ENCODE measurements around the gene CFAP119.

DNA sequence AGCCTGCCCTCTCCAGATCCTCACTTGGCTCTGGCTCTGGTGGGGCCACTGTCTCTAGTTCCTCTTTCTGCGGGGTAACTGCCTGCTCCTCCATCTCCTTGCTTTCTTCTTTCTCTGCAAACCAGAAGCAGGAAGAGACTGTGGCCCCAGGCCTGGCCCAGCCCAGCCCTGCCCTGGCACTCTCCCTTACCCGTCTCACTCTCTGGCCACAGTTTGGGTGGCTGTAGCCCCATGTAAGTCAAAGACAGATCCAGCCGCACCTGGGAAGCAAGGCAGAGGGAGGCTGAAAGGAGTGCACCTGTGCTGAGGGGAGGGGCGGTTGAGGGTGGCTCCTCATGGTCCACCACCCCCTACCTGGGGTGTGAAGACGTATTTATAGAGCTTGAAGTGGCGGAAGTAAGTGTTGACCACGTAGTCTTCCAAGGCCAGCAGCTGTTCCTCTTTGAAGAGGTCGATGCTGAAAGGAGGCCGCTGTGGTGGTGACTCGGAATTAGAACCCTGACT, 2.8 kb downstream of the CFAP119 start:
- TF ChIP-seq GATA3 (IDR thresholded peaks at IDR 0.05; ENCODE audit: low read depth, low read length), result no peak
- no peak for TF ChIP-seq GATA2 (IDR thresholded peaks at IDR 0.05; ENCODE audit: low read depth, low read length)
